ENCODE data around the gene DOCK4.

DOCK4 gene

GRCh38 chr7:111903016-111903415 lies 303.2 kb downstream of the DOCK4 start:
- H3K9me3 ChIP-seq (ENCODE audit: control insufficient read depth in 1 of 2, low read length in 2 of 2): no peaks in the 10 kb centered on the region
- H3K4me1 ChIP-seq (ENCODE audit: control insufficient read depth in 1 of 2, insufficient read depth in 2 of 2, low read length in 2 of 2): no peaks in the 10 kb centered on the region
- no peak overlapping the region for H3K27ac ChIP-seq (ENCODE audit: low read length)
- H3K36me3 ChIP-seq (ENCODE audit: control insufficient read depth in 1 of 2, insufficient read depth in 2 of 2, low read length in 2 of 2): peaks cover 0 to 5% of the 10 kb centered on the region in 2 donors
- no peaks in the 10 kb centered on the region for H3K27me3 ChIP-seq (ENCODE audit: low read depth, low read length)
- no peak overlapping the region for H3K4me3 ChIP-seq (ENCODE audit: low read depth in 1 of 2, low read length in 2 of 2)

GRCh38 chr7:111900283-111900682 lies 305.9 kb downstream of the DOCK4 start:
- Histone ChIP-seq H3K4me1 (ENCODE audit: control insufficient read depth in 1 of 2, insufficient read depth in 2 of 2, low read length in 2 of 2) (no peaks in the 10 kb centered on the region), H3K4me3 (ENCODE audit: low read depth in 1 of 2, low read length in 2 of 2) (no peak overlapping the region), H3K9me3 (ENCODE audit: control insufficient read depth in 1 of 2, low read length in 2 of 2) (no peaks in the 10 kb centered on the region)

GRCh38 chr7:111895049-111895448 lies 311.1 kb downstream of the DOCK4 start:
- no peaks in the 10 kb centered on the region for H3K9me3 ChIP-seq (ENCODE audit: control insufficient read depth in 1 of 2, low read length in 2 of 2)
- no peaks in the 10 kb centered on the region for H3K4me1 ChIP-seq (ENCODE audit: control insufficient read depth in 1 of 2, insufficient read depth in 2 of 2, low read length in 2 of 2)
- no peak overlapping the region for H3K27ac ChIP-seq (ENCODE audit: low read length)
- peaks cover 2 to 11% of the 10 kb centered on the region in 2 donors for H3K36me3 ChIP-seq (ENCODE audit: control insufficient read depth in 1 of 2, insufficient read depth in 2 of 2, low read length in 2 of 2)
- H3K4me3 ChIP-seq (ENCODE audit: low read depth in 1 of 2, low read length in 2 of 2): no peak overlapping the region
- H3K27me3 ChIP-seq (ENCODE audit: low read depth, low read length): no peaks in the 10 kb centered on the region

More at GRCh38 chr7:111900283-111900682, 305.9 kb downstream of the DOCK4 start:
- peaks cover 5% of the 10 kb centered on the region in 2 donors for H3K36me3 ChIP-seq (ENCODE audit: control insufficient read depth in 1 of 2, insufficient read depth in 2 of 2, low read length in 2 of 2)
- H3K27ac ChIP-seq (ENCODE audit: low read length): no peak overlapping the region
- no peaks in the 10 kb centered on the region for H3K27me3 ChIP-seq (ENCODE audit: low read depth, low read length)

- H3K4me1 ChIP-seq (ENCODE audit: control insufficient read depth in 1 of 2, insufficient read depth in 2 of 2, low read length in 2 of 2): no peaks in the 10 kb centered on the region
- H3K36me3 ChIP-seq (ENCODE audit: control insufficient read depth in 1 of 2, insufficient read depth in 2 of 2, low read length in 2 of 2): peaks cover 0 to 11% of the 10 kb centered on the region in 2 donors
- no peak overlapping the region for H3K4me3 ChIP-seq (ENCODE audit: low read depth in 1 of 2, low read length in 2 of 2)
- no peaks in the 10 kb centered on the region for H3K9me3 ChIP-seq (ENCODE audit: control insufficient read depth in 1 of 2, low read length in 2 of 2)
- H3K27me3 ChIP-seq (ENCODE audit: low read depth, low read length): no peaks in the 10 kb centered on the region
- no peak overlapping the region for H3K27ac ChIP-seq (ENCODE audit: low read length)
Observed at GRCh38 chr7:111894518-111894917, 311.7 kb downstream of the DOCK4 start.

GRCh38 chr7:111893190-111893589 lies 313.0 kb downstream of the DOCK4 start:
- Histone ChIP-seq H3K4me1 (ENCODE audit: control insufficient read depth in 1 of 2, insufficient read depth in 2 of 2, low read length in 2 of 2) (no peaks in the 10 kb centered on the region), H3K9me3 (ENCODE audit: control insufficient read depth in 1 of 2, low read length in 2 of 2) (no peaks in the 10 kb centered on the region), H3K27me3 (ENCODE audit: low read depth, low read length) (no peaks in the 10 kb centered on the region)

GRCh38 chr7:111892588-111892987 lies 313.6 kb downstream of the DOCK4 start:
- H3K27ac ChIP-seq (ENCODE audit: low read length): no peak overlapping the region
- H3K4me3 ChIP-seq (ENCODE audit: low read depth in 1 of 2, low read length in 2 of 2): no peak overlapping the region
- no peaks in the 10 kb centered on the region for H3K9me3 ChIP-seq (ENCODE audit: control insufficient read depth in 1 of 2, low read length in 2 of 2)
- H3K4me1 ChIP-seq (ENCODE audit: control insufficient read depth in 1 of 2, insufficient read depth in 2 of 2, low read length in 2 of 2): no peaks in the 10 kb centered on the region
- peaks cover 0 to 11% of the 10 kb centered on the region in 2 donors for H3K36me3 ChIP-seq (ENCODE audit: control insufficient read depth in 1 of 2, insufficient read depth in 2 of 2, low read length in 2 of 2)
- H3K27me3 ChIP-seq (ENCODE audit: low read depth, low read length): no peaks in the 10 kb centered on the region

More at GRCh38 chr7:111893190-111893589, 313.0 kb downstream of the DOCK4 start:
- peaks cover 0 to 11% of the 10 kb centered on the region in 2 donors for H3K36me3 ChIP-seq (ENCODE audit: control insufficient read depth in 1 of 2, insufficient read depth in 2 of 2, low read length in 2 of 2)
- H3K27ac ChIP-seq (ENCODE audit: low read length): no peak overlapping the region
- H3K4me3 ChIP-seq (ENCODE audit: low read depth in 1 of 2, low read length in 2 of 2): no peak overlapping the region

- Histone ChIP-seq H3K27me3 (ENCODE audit: low read depth, low read length) (no peaks in the 10 kb centered on the region), H3K9me3 (ENCODE audit: control insufficient read depth in 1 of 2, low read length in 2 of 2) (no peaks in the 10 kb centered on the region), H3K4me1 (ENCODE audit: control insufficient read depth in 1 of 2, insufficient read depth in 2 of 2, low read length in 2 of 2) (no peaks in the 10 kb centered on the region), H3K4me3 (ENCODE audit: low read depth in 1 of 2, low read length in 2 of 2) (no peak overlapping the region), H3K27ac (ENCODE audit: low read length) (no peak overlapping the region), H3K36me3 (ENCODE audit: control insufficient read depth in 1 of 2, insufficient read depth in 2 of 2, low read length in 2 of 2) (peaks cover 0 to 7% of the 10 kb centered on the region in 2 donors)
Observed at GRCh38 chr7:111887734-111888133, 318.5 kb downstream of the DOCK4 start.

GRCh38 chr7:111886233-111886632 lies 320.0 kb downstream of the DOCK4 start:
- Histone ChIP-seq H3K27me3 (ENCODE audit: low read depth, low read length) (no peaks in the 10 kb centered on the region), H3K36me3 (ENCODE audit: control insufficient read depth in 1 of 2, insufficient read depth in 2 of 2, low read length in 2 of 2) (peaks cover 0 to 7% of the 10 kb centered on the region in 2 donors), H3K4me1 (ENCODE audit: control insufficient read depth in 1 of 2, insufficient read depth in 2 of 2, low read length in 2 of 2) (no peaks in the 10 kb centered on the region), H3K4me3 (ENCODE audit: low read depth in 1 of 2, low read length in 2 of 2) (no peak overlapping the region), H3K27ac (ENCODE audit: low read length) (no peak overlapping the region), H3K9me3 (ENCODE audit: control insufficient read depth in 1 of 2, low read length in 2 of 2) (no peaks in the 10 kb centered on the region)

- Histone ChIP-seq H3K4me1 (ENCODE audit: control insufficient read depth in 1 of 2, insufficient read depth in 2 of 2, low read length in 2 of 2) (no peaks in the 10 kb centered on the region), H3K36me3 (ENCODE audit: control insufficient read depth in 1 of 2, insufficient read depth in 2 of 2, low read length in 2 of 2) (peaks cover 0 to 12% of the 10 kb centered on the region in 2 donors), H3K9me3 (ENCODE audit: control insufficient read depth in 1 of 2, low read length in 2 of 2) (no peaks in the 10 kb centered on the region), H3K27me3 (ENCODE audit: low read depth, low read length) (no peaks in the 10 kb centered on the region), H3K4me3 (ENCODE audit: low read depth in 1 of 2, low read length in 2 of 2) (no peak overlapping the region), H3K27ac (ENCODE audit: low read length) (no peak overlapping the region)
Observed at GRCh38 chr7:111883241-111883640, 323.0 kb downstream of the DOCK4 start.

- H3K4me3 ChIP-seq (ENCODE audit: low read depth in 1 of 2, low read length in 2 of 2): no peak overlapping the region
- H3K27ac ChIP-seq (ENCODE audit: low read length): no peak overlapping the region
- H3K4me1 ChIP-seq (ENCODE audit: control insufficient read depth in 1 of 2, insufficient read depth in 2 of 2, low read length in 2 of 2): peaks cover 0 to under 1% of the 10 kb centered on the region in 2 donors
- peaks cover 0 to 6% of the 10 kb centered on the region in 2 donors for H3K36me3 ChIP-seq (ENCODE audit: control insufficient read depth in 1 of 2, insufficient read depth in 2 of 2, low read length in 2 of 2)
- no peaks in the 10 kb centered on the region for H3K27me3 ChIP-seq (ENCODE audit: low read depth, low read length)
- H3K9me3 ChIP-seq (ENCODE audit: control insufficient read depth in 1 of 2, low read length in 2 of 2): no peaks in the 10 kb centered on the region
Observed at GRCh38 chr7:111878785-111879184, 327.4 kb downstream of the DOCK4 start.

GRCh38 chr7:111877931-111878330 lies 328.3 kb downstream of the DOCK4 start:
- peaks cover 0 to 6% of the 10 kb centered on the region in 2 donors for H3K36me3 ChIP-seq (ENCODE audit: control insufficient read depth in 1 of 2, insufficient read depth in 2 of 2, low read length in 2 of 2)
- H3K27ac ChIP-seq (ENCODE audit: low read length): no peak overlapping the region
- H3K4me3 ChIP-seq (ENCODE audit: low read depth in 1 of 2, low read length in 2 of 2): no peak overlapping the region
- peaks cover 0 to 7% of the 10 kb centered on the region in 2 donors for H3K4me1 ChIP-seq (ENCODE audit: control insufficient read depth in 1 of 2, insufficient read depth in 2 of 2, low read length in 2 of 2)
- H3K27me3 ChIP-seq (ENCODE audit: low read depth, low read length): no peaks in the 10 kb centered on the region
- H3K9me3 ChIP-seq (ENCODE audit: control insufficient read depth in 1 of 2, low read length in 2 of 2): no peaks in the 10 kb centered on the region

- Histone ChIP-seq H3K4me3 (ENCODE audit: low read depth in 1 of 2, low read length in 2 of 2) (no peak overlapping the region), H3K27ac (ENCODE audit: low read length) (no peak overlapping the region), H3K9me3 (ENCODE audit: control insufficient read depth in 1 of 2, low read length in 2 of 2) (no peaks in the 10 kb centered on the region), H3K36me3 (ENCODE audit: control insufficient read depth in 1 of 2, insufficient read depth in 2 of 2, low read length in 2 of 2) (peaks cover 0 to 13% of the 10 kb centered on the region in 2 donors), H3K4me1 (ENCODE audit: control insufficient read depth in 1 of 2, insufficient read depth in 2 of 2, low read length in 2 of 2) (peaks cover 0 to 7% of the 10 kb centered on the region in 2 donors), H3K27me3 (ENCODE audit: low read depth, low read length) (no peaks in the 10 kb centered on the region)
Observed at GRCh38 chr7:111873963-111874690, 332.1 kb downstream of the DOCK4 start.

Data from muscle layer of duodenum (tissue), 2 donors.